Fibroblast of villous mesenchyme (primary cell): ENCODE measurements around the gene KIRREL3. TPM values are rescaled to one million over a fixed set of nuclear protein-coding genes. Genes with fewer than 3 reads are reported as not detected.

Experiments used
- DNase-seq: peaks from one replicate; pipeline ENCODE4 v3.0.0-alpha.2; 2010; ENCODE audit warnings: low read depth
- H3K4me3 ChIP-seq: 2 replicates; pipeline ENCODE4 v1.5.1; 2011; ENCODE audit warnings: low read depth, mild to moderate bottlenecking, low read length
- CTCF ChIP-seq: IDR thresholded peaks from 2 replicates; pipeline ENCODE4 v1.5.1; 2012; ENCODE audit warnings: low read depth, mild to moderate bottlenecking, low read length; ENCODE audit not compliant: insufficient read depth
- total RNA-seq: library from RNA; depleted of rRNA; stranded (reverse); fragments of >200 nt; gene quantifications from 2 replicates; pipeline ENCODE4 v1.2.3, GENCODE V29; 2012

KIRREL3 gene
- total RNA-seq, 1 donor = 9.9 TPM

GRCh38 chr11:126978911-126979310 lies 21.7 kb downstream of the KIRREL3 start:
- no peak for TF ChIP-seq CTCF
- no peak for DNase-seq
- H3K4me3 ChIP-seq = no peak overlapping the region

- no peak for DNase-seq
- no peak for TF ChIP-seq CTCF
- H3K4me3 ChIP-seq = no peak overlapping the region
Observed at GRCh38 chr11:126978165-126978564, 22.4 kb downstream of the KIRREL3 start.

DNA sequence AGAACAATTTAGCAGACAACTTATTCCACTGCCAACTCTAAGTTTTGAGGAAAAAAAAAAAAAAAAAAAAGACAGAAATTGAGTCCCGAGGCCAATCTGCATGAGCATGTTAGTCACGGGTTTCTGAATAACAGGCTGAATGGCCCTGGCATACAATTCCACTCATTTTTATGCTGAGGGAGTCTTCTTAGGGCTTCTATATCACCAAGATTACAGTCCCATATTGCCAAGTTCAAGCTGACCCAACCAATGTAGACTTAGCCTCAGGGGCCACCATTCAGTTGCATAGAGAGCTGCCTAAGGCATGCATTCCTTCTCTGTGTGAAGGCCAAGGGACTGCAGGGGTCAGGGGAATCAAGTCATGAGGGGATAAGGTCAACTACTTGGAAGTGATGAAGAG lies 27.5 kb downstream of the KIRREL3 start:
- no peak for TF ChIP-seq CTCF
- H3K4me3 ChIP-seq = no peak overlapping the region
- no peak for DNase-seq

GRCh38 chr11:126971305-126971704 lies 29.3 kb downstream of the KIRREL3 start:
- no peak for TF ChIP-seq CTCF
- DNase-seq = no peak
- no peak overlapping the region for H3K4me3 ChIP-seq

- no peak overlapping the region for H3K4me3 ChIP-seq
- peak; percentile 14 for DNase-seq
- TF ChIP-seq CTCF = peak; percentile 51
Observed at GRCh38 chr11:126969865-126970479, 30.6 kb downstream of the KIRREL3 start.

- no peak overlapping the region for H3K4me3 ChIP-seq
- DNase-seq = no peak
- TF ChIP-seq CTCF = no peak
Observed at GRCh38 chr11:126968915-126969314, 31.7 kb downstream of the KIRREL3 start.

DNA sequence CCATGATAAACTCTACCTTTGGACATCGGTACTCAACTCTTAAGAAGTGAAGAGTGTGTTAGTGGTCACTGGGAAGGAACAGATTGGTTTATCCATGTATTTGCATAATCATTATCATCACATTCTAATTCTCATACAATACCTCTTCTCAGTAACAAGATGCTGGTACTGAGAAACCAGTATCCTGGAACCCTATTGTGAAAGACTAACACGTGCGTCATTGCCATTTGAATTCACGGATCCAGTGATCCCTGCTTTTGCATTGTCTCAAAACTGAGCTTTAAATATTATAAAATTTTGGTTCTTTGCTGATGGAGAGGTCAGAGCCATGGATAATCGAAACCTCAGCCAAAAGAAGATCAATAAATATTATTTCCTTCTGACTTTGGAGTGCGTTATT lies 35.2 kb downstream of the KIRREL3 start:
- TF ChIP-seq CTCF = no peak
- DNase-seq = no peak
- H3K4me3 ChIP-seq = no peak overlapping the region
